HAP-1 (cell line): ENCODE results near the gene KY.

Experiments
- DNase-seq, 2 experiments: peaks; one replicate each; pipeline ENCODE4 v3.0.0-alpha.2; 2016 to 2020; ENCODE audit warnings: low spot score in 2 of 2
- H3K27me3 ChIP-seq: fragments of 250-450 bp; sonication (Bioruptor Pico); 2 replicates; pipeline ENCODE4 v1.5.1; 2020; ENCODE audit warnings: low read depth, mild to moderate bottlenecking, moderate library complexity
- H3K36me3 ChIP-seq: fragments of 250-450 bp; sonication (Bioruptor Pico); replicated peaks from 2 replicates; pipeline ENCODE4 v1.5.1; 2020; ENCODE audit warnings: mild to moderate bottlenecking
- H3K4me1 ChIP-seq: fragments of 250-450 bp; sonication (Bioruptor Pico); 2 replicates; pipeline ENCODE4 v1.5.1; 2020; ENCODE audit warnings: mild to moderate bottlenecking
- H3K4me3 ChIP-seq: fragments of 250-450 bp; sonication (Bioruptor Pico); 2 replicates; pipeline ENCODE4 v1.5.1; 2020; ENCODE audit warnings: mild to moderate bottlenecking, moderate library complexity
- H3K9me3 ChIP-seq: fragments of 250-450 bp; sonication (Bioruptor Pico); 2 replicates; pipeline ENCODE4 v1.5.1; 2020; ENCODE audit warnings: mild to moderate bottlenecking, moderate library complexity
- in situ Hi-C: fragments of 300-500 bp; cut with MboI; formaldehyde crosslinking; loops from 3 replicates; pipeline ENCODE4 v1.14.3; 2020; ENCODE audit warnings: low sequenced_read_pairs, inconsistent platforms, mixed read lengths

Gene KY

DNA sequence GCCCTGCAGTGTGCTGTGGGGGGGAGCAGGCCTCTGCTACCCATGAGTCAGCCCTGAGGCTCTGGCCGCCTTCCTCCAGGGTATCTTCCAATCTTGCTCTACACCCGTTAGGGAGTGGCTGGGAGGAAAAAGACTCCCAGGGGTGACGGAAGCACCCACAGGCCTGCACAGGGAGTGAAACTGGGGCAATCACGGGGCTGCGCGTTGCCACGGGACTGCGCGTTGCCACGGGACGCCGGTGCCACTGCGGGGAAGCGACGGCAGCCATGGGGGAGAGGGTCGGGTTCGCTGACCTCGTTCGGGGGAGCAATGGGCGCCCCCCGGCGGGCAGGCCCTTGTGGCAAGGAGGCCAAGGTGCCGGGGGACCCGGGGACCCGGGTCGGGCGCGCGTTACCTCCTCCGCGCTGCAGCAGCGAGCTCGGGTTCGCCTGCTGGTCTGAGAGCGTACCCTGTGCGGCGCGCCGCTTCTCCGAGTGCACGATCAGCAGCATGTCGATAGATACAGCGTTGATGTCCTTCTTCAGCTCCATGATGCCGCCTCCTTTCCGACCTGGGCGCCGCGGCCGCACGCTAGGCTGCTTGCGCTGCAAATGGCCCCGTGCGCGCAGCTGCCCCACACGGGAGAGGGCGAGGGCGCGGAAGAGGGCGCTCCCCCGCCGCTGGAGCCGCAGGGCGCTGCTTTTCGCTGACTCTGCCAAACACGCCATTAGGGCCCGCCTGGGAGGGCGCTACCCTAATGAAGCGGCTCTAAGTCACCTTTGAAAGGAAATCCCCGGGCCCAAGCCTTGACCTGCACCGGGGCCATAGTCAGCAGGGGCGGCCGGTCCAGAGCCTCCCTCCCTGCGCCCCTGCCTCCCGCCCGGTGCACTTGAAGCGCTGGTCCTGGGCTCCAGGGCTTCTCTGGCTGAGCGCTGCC, at the start of gene KY:
Gene KY, minus strand, starts transcription at position 592 of the 916 bp plus-strand sequence. Its CDS starts 62 bp downstream, at position 530.
- no peaks in the 10 kb centered on the region for H3K27me3 ChIP-seq
- in situ Hi-C loops = no loop called here
- H3K4me3 ChIP-seq = peak within 1 kb of the TSS; percentile 28
- H3K4me1 ChIP-seq = peaks cover 6% of the 10 kb centered on the region; the same call in 1 of the 2 replicates
- DNase-seq = peak; percentile 20 to 69
- no peaks in the 10 kb centered on the region for H3K9me3 ChIP-seq
- no peaks in the 10 kb centered on the region for H3K36me3 ChIP-seq

- DNase-seq = no peak
- no peaks in the 10 kb centered on the region for H3K9me3 ChIP-seq
- in situ Hi-C loops = no loop called here
- H3K4me1 ChIP-seq = no peaks in the 10 kb centered on the region
- no peaks in the 10 kb centered on the region; the same call in 1 of the 2 replicates for H3K27me3 ChIP-seq
- no peak overlapping the region for H3K4me3 ChIP-seq
- no peaks in the 10 kb centered on the region for H3K36me3 ChIP-seq
Observed at GRCh38 chr3:134699721-134700120, 48.9 kb upstream of the KY start.

DNA sequence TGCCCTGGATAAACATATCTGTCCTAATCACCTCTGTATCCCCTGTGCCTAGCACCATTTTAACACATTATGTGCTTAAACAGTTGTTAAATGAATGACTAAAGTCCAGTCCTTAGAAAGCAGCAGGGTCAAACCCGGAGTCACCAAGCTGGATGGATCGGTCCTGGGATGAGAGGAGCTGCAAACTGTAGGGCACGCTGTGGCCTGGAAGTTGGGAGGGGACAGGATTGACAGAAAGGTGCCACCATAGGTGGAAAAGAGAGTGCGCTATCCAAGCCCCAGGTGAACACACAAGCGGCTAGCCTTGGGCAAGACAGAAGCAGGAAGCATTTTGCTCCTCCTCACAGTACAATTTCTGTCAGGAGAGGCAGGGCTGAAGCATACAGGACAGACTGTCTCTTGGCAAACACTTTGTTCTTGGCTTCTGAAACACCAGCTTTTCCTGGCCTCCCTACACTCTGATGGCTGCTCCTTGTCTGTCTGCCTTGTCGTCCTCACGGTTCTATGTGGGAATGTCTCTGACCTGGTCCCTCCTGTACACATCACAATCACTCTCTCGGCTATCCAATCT, 48.4 kb upstream of the KY start:
- H3K9me3 ChIP-seq = no peaks in the 10 kb centered on the region
- no peaks in the 10 kb centered on the region; the same call in 1 of the 2 replicates for H3K27me3 ChIP-seq
- H3K36me3 ChIP-seq = no peaks in the 10 kb centered on the region
- in situ Hi-C loops = no loop called here
- DNase-seq = no peak
- no peaks in the 10 kb centered on the region for H3K4me1 ChIP-seq
- H3K4me3 ChIP-seq = no peak overlapping the region

DNA sequence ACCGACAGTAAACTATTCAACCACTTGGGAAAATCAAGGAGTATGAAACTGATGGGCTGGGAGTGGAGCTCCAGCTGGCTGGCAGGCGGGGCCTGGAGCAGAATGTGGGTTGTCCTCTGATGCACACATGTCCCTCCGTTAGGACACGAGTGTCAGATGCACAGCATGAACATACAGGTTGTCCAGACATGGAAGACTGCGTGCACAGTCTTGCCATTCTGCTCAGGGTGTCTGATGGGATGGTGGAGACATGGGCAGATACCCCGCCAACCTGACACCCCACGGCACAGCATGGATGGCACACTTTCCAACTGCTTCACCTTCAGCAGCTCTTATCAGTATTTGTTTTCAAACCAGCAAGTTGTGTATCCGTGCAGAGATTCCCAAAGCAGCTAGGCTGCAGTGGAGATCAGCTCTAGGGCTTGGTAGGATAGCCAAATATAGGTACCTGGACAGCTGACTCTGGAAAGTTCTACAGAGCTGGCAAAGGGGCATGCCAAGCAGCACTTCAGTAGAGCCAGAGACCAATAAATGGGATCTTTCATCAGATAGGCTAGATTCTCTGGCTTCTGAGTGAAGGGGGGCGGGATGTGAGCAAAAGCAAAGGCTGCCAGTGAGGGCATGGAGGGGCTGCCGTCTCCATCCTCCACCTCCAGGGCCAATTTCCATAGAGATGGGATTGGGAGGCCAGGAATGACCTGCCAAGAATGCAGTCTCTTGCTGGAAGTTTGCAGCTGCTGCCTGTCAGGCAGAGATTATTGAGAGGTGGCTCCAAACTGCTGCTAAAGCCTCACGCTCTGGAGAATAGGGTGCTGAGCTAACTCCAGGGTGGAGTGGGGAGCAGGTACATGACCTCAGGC, 47.2 kb upstream of the KY start:
- H3K27me3 ChIP-seq = no peaks in the 10 kb centered on the region; the same call in 1 of the 2 replicates
- H3K9me3 ChIP-seq = no peaks in the 10 kb centered on the region
- no peaks in the 10 kb centered on the region for H3K4me1 ChIP-seq
- H3K36me3 ChIP-seq = no peaks in the 10 kb centered on the region
- no peak overlapping the region for H3K4me3 ChIP-seq
- no peak for DNase-seq
- in situ Hi-C loops = no loop called here

- in situ Hi-C loops = no loop called here
- H3K27me3 ChIP-seq = no peaks in the 10 kb centered on the region; the same call in 1 of the 2 replicates
- H3K9me3 ChIP-seq = no peaks in the 10 kb centered on the region
- H3K4me3 ChIP-seq = no peak overlapping the region
- no peak for DNase-seq
- H3K4me1 ChIP-seq = no peaks in the 10 kb centered on the region
- no peaks in the 10 kb centered on the region for H3K36me3 ChIP-seq
Observed at GRCh38 chr3:134696155-134696554, 45.3 kb upstream of the KY start.

DNA sequence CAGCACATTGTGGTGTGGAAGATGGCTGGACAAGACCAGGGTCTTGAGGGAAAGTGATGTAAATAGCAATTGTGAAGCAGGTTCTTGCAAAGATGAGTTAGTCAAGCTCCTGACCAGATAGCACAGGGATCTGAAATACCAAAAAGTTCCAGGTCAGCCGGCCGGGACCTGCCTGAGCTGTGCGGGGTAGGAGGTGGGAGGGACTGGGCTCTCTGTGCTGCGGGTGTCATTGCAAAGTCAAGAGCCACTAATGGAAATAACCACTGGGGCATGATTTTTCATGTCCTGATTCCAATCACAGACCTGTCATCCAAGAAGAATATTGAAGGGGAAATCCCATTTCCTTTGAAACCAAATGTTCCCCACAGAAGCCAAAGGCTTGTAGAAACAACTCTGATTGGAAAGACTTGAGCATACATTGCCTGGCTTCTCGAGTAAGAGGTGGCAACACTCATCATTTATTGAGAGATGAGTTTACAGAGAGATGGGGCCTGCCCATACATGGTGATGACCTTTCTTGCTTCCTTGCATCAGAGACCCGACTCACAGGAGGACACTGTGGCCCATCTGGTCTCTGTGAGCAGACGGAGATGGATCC, 44.2 kb upstream of the KY start:
- Histone ChIP-seq H3K36me3 (no peaks in the 10 kb centered on the region), H3K9me3 (no peaks in the 10 kb centered on the region), H3K4me1 (no peaks in the 10 kb centered on the region), H3K27me3 (no peaks in the 10 kb centered on the region; the same call in 1 of the 2 replicates), H3K4me3 (no peak overlapping the region)
- DNase-seq = no peak
- in situ Hi-C loops = no loop called here

GRCh38 chr3:134694466-134694865, 43.6 kb upstream of the KY start:
- no peak for DNase-seq
- in situ Hi-C loops = no loop called here
- Histone ChIP-seq H3K4me3 (no peak overlapping the region), H3K36me3 (no peaks in the 10 kb centered on the region), H3K9me3 (no peaks in the 10 kb centered on the region), H3K4me1 (no peaks in the 10 kb centered on the region), H3K27me3 (no peaks in the 10 kb centered on the region)

- in situ Hi-C loops = no loop called here
- no peak for DNase-seq
Observed at GRCh38 chr3:134693804-134694203, 43.0 kb upstream of the KY start.

DNA sequence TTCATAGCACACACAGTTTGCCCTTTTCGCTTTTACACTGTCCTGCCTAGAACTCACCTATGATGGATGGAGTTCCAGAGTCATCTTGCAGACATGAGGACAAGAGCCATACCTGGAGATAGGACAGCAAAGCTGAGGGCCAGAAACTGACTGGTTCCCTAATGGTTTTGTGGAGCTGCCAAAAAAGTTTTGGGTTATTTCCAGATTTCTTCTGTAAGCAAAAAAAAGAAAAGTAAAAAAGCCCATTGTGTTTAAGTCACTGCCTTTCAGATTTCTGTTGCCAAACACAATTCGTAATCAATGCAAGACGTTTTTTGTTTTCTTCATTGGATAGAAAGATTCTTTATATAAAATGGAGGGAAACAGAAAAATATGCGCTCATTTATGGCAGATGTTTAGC, 42.4 kb upstream of the KY start:
- no peaks in the 10 kb centered on the region for H3K27me3 ChIP-seq
- H3K9me3 ChIP-seq = no peaks in the 10 kb centered on the region
- no peak overlapping the region for H3K4me3 ChIP-seq
- H3K36me3 ChIP-seq = no peaks in the 10 kb centered on the region
- no peak for DNase-seq
- no peaks in the 10 kb centered on the region for H3K4me1 ChIP-seq
- in situ Hi-C loops = no loop called here

More at GRCh38 chr3:134693804-134694203, 43.0 kb upstream of the KY start:
- H3K9me3 ChIP-seq = no peaks in the 10 kb centered on the region
- H3K4me3 ChIP-seq = no peak overlapping the region
- no peaks in the 10 kb centered on the region for H3K4me1 ChIP-seq
- no peaks in the 10 kb centered on the region for H3K36me3 ChIP-seq
- no peaks in the 10 kb centered on the region for H3K27me3 ChIP-seq

DNA sequence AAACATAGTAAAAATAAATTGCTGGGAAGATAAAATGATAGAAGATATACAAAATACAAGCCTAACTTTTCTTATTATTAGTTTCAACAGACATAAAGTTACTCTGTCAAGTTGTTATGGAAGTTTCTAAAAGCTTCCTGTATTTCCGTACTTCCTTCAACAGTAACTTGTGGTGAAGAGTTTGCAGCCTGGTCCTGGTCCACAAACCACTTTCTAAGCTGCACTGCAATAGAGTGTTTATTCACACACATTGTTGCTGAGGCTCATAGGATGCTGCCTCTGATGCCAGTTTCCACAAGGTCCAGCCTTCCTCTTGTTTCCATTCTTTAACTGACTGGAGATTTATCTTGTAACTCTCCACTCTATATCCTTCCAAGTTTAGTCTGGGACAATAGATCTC, 39.4 kb upstream of the KY start:
- DNase-seq = no peak
- no peaks in the 10 kb centered on the region for H3K9me3 ChIP-seq
- no peak overlapping the region for H3K4me3 ChIP-seq
- H3K27me3 ChIP-seq = peaks cover 2% of the 10 kb centered on the region; the same call in 1 of the 2 replicates
- H3K4me1 ChIP-seq = no peaks in the 10 kb centered on the region
- no peaks in the 10 kb centered on the region for H3K36me3 ChIP-seq
- in situ Hi-C loops = no loop called here

- in situ Hi-C loops = no loop called here
- Histone ChIP-seq H3K9me3 (no peaks in the 10 kb centered on the region), H3K36me3 (no peaks in the 10 kb centered on the region), H3K4me1 (no peaks in the 10 kb centered on the region), H3K27me3 (peaks cover 2% of the 10 kb centered on the region; the same call in 1 of the 2 replicates), H3K4me3 (no peak overlapping the region)
- no peak for DNase-seq
Observed at GRCh38 chr3:134687642-134688041, 36.8 kb upstream of the KY start.

DNA sequence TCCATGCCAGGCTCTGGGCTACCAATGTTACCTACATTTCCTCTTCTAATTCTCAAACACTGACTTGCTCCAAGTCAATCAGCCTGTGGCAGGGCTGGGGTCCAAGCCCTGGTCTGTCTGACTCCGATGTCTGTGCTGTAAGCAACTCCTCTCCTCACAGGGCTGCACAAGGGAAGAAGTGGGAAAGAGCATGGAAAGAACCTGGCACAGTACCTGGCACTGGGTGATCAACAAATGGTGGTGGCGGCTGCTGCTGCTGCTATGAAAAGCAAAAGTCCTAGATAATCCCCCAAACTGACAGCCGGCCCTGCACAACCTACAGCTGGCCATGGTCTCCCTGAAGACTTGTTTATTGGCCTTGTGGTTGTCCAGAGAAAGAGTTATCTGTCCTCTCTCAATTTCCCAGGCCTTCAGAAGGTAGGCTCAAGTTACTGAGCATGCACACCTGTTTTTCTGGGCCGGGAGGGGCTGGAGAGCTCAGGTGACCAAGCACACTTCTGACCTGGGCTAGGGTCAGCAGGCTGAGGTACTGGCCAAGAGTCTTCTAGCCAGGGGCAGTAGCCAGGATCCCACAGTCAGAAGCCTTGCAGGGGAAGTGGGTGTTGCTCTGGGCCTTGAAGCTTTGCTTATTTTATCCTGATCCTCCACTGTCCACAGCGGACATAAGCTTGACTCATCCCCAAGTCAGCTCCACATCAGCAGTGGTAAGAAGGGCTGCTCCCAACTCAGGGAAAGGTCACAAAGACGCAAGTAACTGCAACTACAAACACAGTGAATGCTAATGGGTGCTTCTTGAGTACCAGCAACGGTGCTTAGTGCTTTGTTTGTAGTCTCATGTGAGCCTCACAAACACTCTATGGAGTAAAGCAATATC, 35.3 kb upstream of the KY start:
- in situ Hi-C loops = no loop called here
- Histone ChIP-seq H3K27me3 (peaks cover 2% of the 10 kb centered on the region; the same call in 1 of the 2 replicates), H3K4me3 (no peak overlapping the region), H3K4me1 (no peaks in the 10 kb centered on the region), H3K9me3 (no peaks in the 10 kb centered on the region), H3K36me3 (no peaks in the 10 kb centered on the region)
- DNase-seq = no peak
